Measurements from ENCODE around the gene AOAH.
"Not testable (repeated sequence)": the region's sequence is repeated elsewhere in the genome, so short reads cannot be mapped to it uniquely, and the experiment has no call there.

The AOAH gene

DNA sequence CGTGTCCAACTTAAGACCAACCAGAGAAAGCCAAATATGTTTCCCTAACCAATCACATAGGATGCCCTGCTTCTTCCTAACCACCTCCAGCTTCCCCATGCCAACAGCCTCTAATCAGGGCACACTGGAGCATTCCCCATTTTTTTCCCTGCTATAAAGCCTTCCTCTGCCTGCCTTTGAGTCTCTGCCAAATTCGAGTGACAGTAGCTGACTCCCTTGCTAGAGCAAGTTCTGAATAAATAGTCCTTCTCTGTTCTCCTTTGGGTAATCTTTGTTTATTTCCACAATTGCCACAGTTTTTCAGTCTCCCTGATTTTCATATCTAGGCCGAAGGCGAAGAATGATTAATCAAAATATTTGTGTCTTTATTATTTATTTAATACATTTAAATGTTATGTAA is 238.0 kb downstream of the AOAH start:
- no peak overlapping the region for H3K4me3 ChIP-seq (replicated peaks; ENCODE audit: low read depth, low read length)

DNA sequence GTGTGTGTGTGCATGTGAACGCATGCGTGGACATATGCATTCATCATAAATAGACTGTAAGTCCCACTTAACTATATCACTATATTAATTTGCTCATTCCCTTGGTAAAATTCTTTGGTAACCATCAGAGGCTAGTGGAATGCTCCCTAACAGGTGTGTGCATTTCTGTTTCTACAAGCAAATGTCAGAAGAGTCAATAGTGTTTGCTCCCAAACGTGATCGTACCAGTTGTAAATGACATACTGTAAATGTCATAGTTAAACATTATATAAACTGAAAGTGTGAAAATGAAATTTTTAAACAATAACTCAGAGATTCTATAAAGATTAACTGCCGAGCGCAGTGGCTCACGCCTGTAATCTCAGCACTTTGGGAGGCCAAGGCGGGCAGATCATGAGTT is 240.0 kb downstream of the AOAH start:
- no peak overlapping the region for H3K4me3 ChIP-seq (replicated peaks; ENCODE audit: low read depth, low read length)
- no peaks in the 10 kb centered on the region for H3K36me3 ChIP-seq (ENCODE audit: control insufficient read depth, insufficient read depth, low read length)
- TF ChIP-seq, protein P1, sequence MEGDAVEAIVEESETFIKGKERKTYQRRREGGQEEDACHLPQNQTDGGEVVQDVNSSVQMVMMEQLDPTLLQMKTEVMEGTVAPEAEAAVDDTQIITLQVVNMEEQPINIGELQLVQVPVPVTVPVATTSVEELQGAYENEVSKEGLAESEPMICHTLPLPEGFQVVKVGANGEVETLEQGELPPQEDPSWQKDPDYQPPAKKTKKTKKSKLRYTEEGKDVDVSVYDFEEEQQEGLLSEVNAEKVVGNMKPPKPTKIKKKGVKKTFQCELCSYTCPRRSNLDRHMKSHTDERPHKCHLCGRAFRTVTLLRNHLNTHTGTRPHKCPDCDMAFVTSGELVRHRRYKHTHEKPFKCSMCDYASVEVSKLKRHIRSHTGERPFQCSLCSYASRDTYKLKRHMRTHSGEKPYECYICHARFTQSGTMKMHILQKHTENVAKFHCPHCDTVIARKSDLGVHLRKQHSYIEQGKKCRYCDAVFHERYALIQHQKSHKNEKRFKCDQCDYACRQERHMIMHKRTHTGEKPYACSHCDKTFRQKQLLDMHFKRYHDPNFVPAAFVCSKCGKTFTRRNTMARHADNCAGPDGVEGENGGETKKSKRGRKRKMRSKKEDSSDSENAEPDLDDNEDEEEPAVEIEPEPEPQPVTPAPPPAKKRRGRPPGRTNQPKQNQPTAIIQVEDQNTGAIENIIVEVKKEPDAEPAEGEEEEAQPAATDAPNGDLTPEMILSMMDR (IDR thresholded peaks at IDR 0.05; ENCODE audit: insufficient read depth, low read length, poor library complexity, severe bottlenecking): no peak
- H3K27me3 ChIP-seq (replicated peaks; ENCODE audit: control insufficient read depth, insufficient read depth, low read length): peaks cover 1% of the 10 kb centered on the region
- DNase-seq (ENCODE audit: extremely low read depth, insufficient read length): no peak

More for the DNA sequence above, 238.0 kb downstream of the AOAH start:
- Histone ChIP-seq H3K36me3 (ENCODE audit: control insufficient read depth, insufficient read depth, low read length) (no peaks in the 10 kb centered on the region), H3K27me3 (replicated peaks; ENCODE audit: control insufficient read depth, insufficient read depth, low read length) (peaks cover 1% of the 10 kb centered on the region)
- DNase-seq (ENCODE audit: extremely low read depth, insufficient read length): no peak
- TF ChIP-seq, protein P1 (IDR thresholded peaks at IDR 0.05; ENCODE audit: insufficient read depth, low read length, poor library complexity, severe bottlenecking): no peak

DNA sequence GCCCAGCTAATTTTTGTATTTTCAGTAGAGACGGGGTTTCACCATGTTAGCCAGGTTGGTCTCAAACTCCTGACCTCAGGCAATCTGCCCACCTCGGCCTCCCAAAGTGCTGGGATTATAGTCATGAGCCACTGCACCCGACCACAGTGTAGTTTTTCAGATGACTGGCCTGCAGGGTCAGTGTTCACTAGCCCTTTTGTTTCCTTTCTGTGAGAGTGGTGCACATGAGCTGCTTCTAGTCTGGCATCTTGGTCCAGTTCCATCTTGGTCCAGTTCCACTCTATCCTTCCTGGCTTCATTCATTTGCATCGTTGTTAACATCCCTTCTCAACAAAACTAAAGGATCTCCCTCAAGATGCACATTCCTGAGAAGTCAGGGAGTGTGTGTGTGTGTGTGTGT is 240.4 kb downstream of the AOAH start:
- not testable (repeated sequence) for H3K4me3 ChIP-seq (replicated peaks; ENCODE audit: low read depth, low read length); H3K27me3 ChIP-seq (replicated peaks; ENCODE audit: control insufficient read depth, insufficient read depth, low read length); H3K36me3 ChIP-seq (ENCODE audit: control insufficient read depth, insufficient read depth, low read length); DNase-seq (ENCODE audit: extremely low read depth, insufficient read length)

DNA sequence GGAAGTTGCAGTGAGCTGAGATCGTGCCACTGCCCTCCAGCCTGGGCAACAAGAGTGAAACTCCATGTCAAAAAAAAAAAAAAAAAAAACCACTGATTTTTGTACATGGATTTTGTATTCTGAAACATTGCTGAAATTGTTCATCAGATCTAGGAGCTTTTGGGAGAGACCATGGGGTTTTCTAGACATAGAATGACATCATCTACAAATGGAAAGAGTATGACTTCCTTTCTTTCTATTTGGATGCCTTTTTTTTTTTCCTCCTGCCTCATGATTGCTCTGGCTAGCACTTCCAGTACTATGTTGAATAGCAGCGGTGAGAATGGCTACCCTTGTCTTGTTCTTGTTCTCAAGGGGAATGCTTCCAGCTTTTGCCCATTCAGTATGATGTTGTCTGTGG is 245.5 kb downstream of the AOAH start:
- Histone ChIP-seq H3K27me3 (replicated peaks; ENCODE audit: control insufficient read depth, insufficient read depth, low read length) (no peaks in the 10 kb centered on the region; the same call in 1 of the 2 replicates), H3K36me3 (ENCODE audit: control insufficient read depth, insufficient read depth, low read length) (no peaks in the 10 kb centered on the region), H3K4me3 (replicated peaks; ENCODE audit: low read depth, low read length) (no peak overlapping the region)
- no peak for DNase-seq (ENCODE audit: extremely low read depth, insufficient read length)
- TF ChIP-seq, protein P1 (IDR thresholded peaks at IDR 0.05; ENCODE audit: insufficient read depth, low read length, poor library complexity, severe bottlenecking): no peak

DNA sequence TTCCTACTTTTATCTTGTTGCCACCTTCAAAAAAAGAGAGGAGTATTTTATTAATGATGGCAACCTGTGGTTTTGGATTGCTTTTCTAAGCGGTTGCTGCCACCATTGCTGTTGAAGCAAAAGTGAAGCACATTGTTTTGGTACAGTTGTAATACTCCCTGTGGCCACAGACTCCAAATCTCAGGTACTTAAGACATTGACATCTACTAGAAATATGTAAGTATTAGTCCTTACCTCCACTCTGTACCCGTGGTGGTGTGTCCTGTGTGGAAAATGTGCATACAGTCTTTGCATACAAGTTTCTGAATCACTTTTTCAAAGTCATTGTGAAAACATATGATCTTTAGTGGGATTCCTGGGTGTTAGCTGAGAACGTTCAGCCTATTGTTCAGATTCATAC is 248.9 kb downstream of the AOAH start:
- no peak for DNase-seq (ENCODE audit: extremely low read depth, insufficient read length)
- TF ChIP-seq, protein P1 (IDR thresholded peaks at IDR 0.05; ENCODE audit: insufficient read depth, low read length, poor library complexity, severe bottlenecking): no peak

DNA sequence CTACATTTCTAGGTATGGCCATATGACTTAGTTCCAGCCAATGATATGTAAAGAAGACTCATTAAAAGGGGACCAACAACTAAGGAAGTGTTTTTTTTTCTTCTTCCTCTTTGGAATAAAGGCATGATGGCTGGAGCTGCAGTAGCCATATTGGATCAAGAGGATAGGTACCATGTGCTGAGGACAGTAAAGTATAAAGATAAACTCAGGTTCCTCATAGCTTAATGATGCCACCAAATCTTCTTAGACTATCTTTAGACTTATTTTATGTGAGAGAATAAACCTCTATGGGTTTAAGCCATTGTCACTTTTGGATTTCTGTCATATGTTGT is 249.3 kb downstream of the AOAH start:
- Histone ChIP-seq H3K36me3 (ENCODE audit: control insufficient read depth, insufficient read depth, low read length) (no peaks in the 10 kb centered on the region), H3K4me3 (replicated peaks; ENCODE audit: low read depth, low read length) (no peak overlapping the region), H3K27me3 (replicated peaks; ENCODE audit: control insufficient read depth, insufficient read depth, low read length) (no peaks in the 10 kb centered on the region)
- TF ChIP-seq, protein P1 (IDR thresholded peaks at IDR 0.05; ENCODE audit: insufficient read depth, low read length, poor library complexity, severe bottlenecking): no peak
- DNase-seq (ENCODE audit: extremely low read depth, insufficient read length): no peak

More for the DNA sequence above, 248.9 kb downstream of the AOAH start:
- Histone ChIP-seq H3K36me3 (ENCODE audit: control insufficient read depth, insufficient read depth, low read length) (no peaks in the 10 kb centered on the region), H3K4me3 (replicated peaks; ENCODE audit: low read depth, low read length) (no peak overlapping the region), H3K27me3 (replicated peaks; ENCODE audit: control insufficient read depth, insufficient read depth, low read length) (no peaks in the 10 kb centered on the region)

Data from GM06990 (cell line).